Natural killer cell (primary cell): Measurements from ENCODE around the gene IMPG2. TPM values are rescaled to one million over a fixed set of nuclear protein-coding genes. Genes with fewer than 3 reads are reported as not detected.

ENCODE experiments used
- ATAC-seq, 3 donors: fragments of 150-1000 bp in 2 of 3; fragments of 200-7000 bp in 1 of 3; cut with Tn5 transposase; 1 replicate in 1 of 3; 2 replicates in 2 of 3; pipeline ENCODE4 v1.10.0; 2021; ENCODE audit warnings: mild to moderate bottlenecking in 2 of 3, moderate library complexity in 2 of 3
- DNase-seq, 2 donors: peaks; one replicate each; pipeline versions ENCODE4 v3.0.0 to v3.0.0-alpha.2; 2013 to 2021; ENCODE audit warnings: mixed read lengths in 1 of 2
- H3K27ac ChIP-seq: one replicate; pipeline ENCODE4 v1.5.1; 2013; ENCODE audit warnings: mild to moderate bottlenecking, low read length
- H3K27me3 ChIP-seq: one replicate; pipeline ENCODE4 v1.6.1; 2013; ENCODE audit warnings: low read length; ENCODE audit not compliant: control insufficient read depth, insufficient read depth
- H3K36me3 ChIP-seq: one replicate; pipeline ENCODE4 v1.6.1; 2013; ENCODE audit warnings: low read length; ENCODE audit not compliant: control insufficient read depth, insufficient read depth
- H3K4me1 ChIP-seq: one replicate; pipeline ENCODE4 v1.6.1; 2013; ENCODE audit warnings: low read length; ENCODE audit not compliant: control insufficient read depth, insufficient read depth
- H3K4me3 ChIP-seq: one replicate; pipeline ENCODE4 v1.5.1; 2013; ENCODE audit warnings: low read length
- H3K9me3 ChIP-seq: one replicate; pipeline ENCODE4 v1.6.1; 2013; ENCODE audit warnings: low read length; ENCODE audit not compliant: control insufficient read depth, insufficient read depth
- H3K27ac Mint-ChIP-seq, 2 donors: one replicate each; pipeline ENCODE4 v1.8.0; 2022; ENCODE audit warnings: mild to moderate bottlenecking in 2 of 2, mixed read lengths in 2 of 2, moderate library complexity in 1 of 2
- H3K27me3 Mint-ChIP-seq, 2 donors: one replicate each; pipeline ENCODE4 v1.8.0; 2022; ENCODE audit warnings: low read depth in 2 of 2, mixed read lengths in 2 of 2
- H3K36me3 Mint-ChIP-seq: one replicate; pipeline ENCODE4 v1.8.0; 2022; ENCODE audit warnings: mixed read lengths
- H3K4me1 Mint-ChIP-seq, 2 donors: one replicate each; pipeline ENCODE4 v1.8.0; 2022; ENCODE audit warnings: mixed read lengths in 2 of 2
- H3K4me3 Mint-ChIP-seq: one replicate; pipeline ENCODE4 v1.8.0; 2022; ENCODE audit warnings: mild to moderate bottlenecking, moderate library complexity, mixed read lengths
- H3K9me3 Mint-ChIP-seq, 2 donors: one replicate each; pipeline ENCODE4 v1.8.0; 2022; ENCODE audit warnings: mixed read lengths in 2 of 2
- WGBS: methylation state at CpG from one replicate; pipeline ENCODE4 v1.1.7; 2013; ENCODE audit warnings: missing lambda C conversion rate; ENCODE audit not compliant: insufficient coverage; 5-methylcytosine and 5-hydroxymethylcytosine counted together
- intact Hi-C: fragments of 100-400 bp; cut with micrococcal nuclease; formaldehyde crosslinking; loops from one replicate; pipeline ENCODE4 v1.14.2; 2022
- total RNA-seq, 4 donors: library from RNA; stranded (reverse); fragments of 120-200 nt in 1 of 4; gene quantifications; one replicate each; pipeline versions ENCODE4 v1.2.3 to v1.2.4, GENCODE V29; 2013 to 2022
- TF ChIP-seq, protein P1 (sequence below): fragments of 200-600 bp; IDR thresholded peaks from one replicate; pipeline ENCODE4 v1.8.0; 2022; ENCODE audit warnings: antibody characterized with exemption

Gene IMPG2
- total RNA-seq, 3 donors from 2014 or later (not counting 1 experiment from before 2014, with no cell fraction given), result 0.52 to 0.73 (median 0.72) TPM

DNA sequence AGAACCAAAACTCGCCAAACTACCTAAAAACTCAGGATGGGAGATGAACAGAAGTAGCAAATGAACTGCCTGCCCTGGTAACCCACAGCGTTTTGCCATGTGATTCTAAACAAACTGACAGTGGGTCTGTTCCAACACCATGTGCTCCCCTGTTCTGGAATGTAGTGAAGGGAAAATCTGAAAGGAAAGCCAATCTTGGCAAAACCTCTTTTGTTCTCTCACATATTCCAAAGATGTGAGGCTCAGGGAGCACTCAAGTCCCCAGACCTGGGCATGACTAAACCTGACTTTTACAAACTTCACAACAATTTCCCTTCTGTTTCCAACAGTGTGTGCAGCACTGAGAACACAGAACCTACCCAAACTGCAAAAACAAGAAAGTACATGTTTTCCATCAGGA lies 116.1 kb downstream of the IMPG2 start:
- intact Hi-C loops, result no loop called here
- TF ChIP-seq, protein P1, sequence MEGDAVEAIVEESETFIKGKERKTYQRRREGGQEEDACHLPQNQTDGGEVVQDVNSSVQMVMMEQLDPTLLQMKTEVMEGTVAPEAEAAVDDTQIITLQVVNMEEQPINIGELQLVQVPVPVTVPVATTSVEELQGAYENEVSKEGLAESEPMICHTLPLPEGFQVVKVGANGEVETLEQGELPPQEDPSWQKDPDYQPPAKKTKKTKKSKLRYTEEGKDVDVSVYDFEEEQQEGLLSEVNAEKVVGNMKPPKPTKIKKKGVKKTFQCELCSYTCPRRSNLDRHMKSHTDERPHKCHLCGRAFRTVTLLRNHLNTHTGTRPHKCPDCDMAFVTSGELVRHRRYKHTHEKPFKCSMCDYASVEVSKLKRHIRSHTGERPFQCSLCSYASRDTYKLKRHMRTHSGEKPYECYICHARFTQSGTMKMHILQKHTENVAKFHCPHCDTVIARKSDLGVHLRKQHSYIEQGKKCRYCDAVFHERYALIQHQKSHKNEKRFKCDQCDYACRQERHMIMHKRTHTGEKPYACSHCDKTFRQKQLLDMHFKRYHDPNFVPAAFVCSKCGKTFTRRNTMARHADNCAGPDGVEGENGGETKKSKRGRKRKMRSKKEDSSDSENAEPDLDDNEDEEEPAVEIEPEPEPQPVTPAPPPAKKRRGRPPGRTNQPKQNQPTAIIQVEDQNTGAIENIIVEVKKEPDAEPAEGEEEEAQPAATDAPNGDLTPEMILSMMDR, result no peak

DNA sequence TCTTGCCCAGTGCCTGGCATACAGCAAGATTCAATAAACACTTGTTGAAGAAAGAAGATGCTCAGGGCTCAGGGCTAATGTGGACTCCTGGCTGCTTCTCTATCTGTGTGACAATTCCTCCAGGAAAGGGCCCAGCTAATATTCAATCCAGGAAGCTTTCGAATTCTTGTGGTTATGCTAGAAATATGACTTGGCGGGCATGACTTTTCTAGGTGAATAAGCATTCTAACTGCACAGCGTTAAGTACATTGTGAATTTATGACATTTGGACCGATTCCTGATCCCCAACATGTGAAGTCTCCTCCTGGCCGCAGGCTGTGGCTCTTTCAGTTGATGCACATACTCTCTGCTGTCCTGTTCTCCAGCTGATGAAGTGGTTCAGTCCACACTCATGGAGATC lies 117.0 kb downstream of the IMPG2 start:
- H3K4me1 ChIP-seq, result no peaks in the 10 kb centered on the region
- no peaks in the 10 kb centered on the region for H3K36me3 ChIP-seq
- WGBS, result 46% methylated on average over 5 of the region's 5 CpGs
- intact Hi-C loops, result no loop called here
- no peak overlapping the region for H3K4me3 ChIP-seq
- DNase-seq (no peak), ATAC-seq (no peak)
- no peaks in the 10 kb centered on the region for H3K9me3 ChIP-seq
- no peaks in the 10 kb centered on the region for H3K27me3 ChIP-seq
- TF ChIP-seq, protein P1, result no peak
- Mint-ChIP-seq H3K4me1 (no peaks in the 10 kb centered on the region), H3K27me3 (peaks cover 2 to 29% of the 10 kb centered on the region in 2 donors), H3K9me3 (no peaks in the 10 kb centered on the region), H3K36me3 (no peaks in the 10 kb centered on the region), H3K27ac (no peak overlapping the region), H3K4me3 (no peak overlapping the region)
- no peak overlapping the region for H3K27ac ChIP-seq

More for the DNA sequence above, 116.1 kb downstream of the IMPG2 start:
- Mint-ChIP-seq H3K27me3 (peaks cover 5 to 29% of the 10 kb centered on the region in 2 donors), H3K4me1 (no peaks in the 10 kb centered on the region), H3K9me3 (no peaks in the 10 kb centered on the region), H3K27ac (no peak overlapping the region), H3K4me3 (no peak overlapping the region), H3K36me3 (no peaks in the 10 kb centered on the region)
- DNase-seq, result no peak
- no peaks in the 10 kb centered on the region for H3K36me3 ChIP-seq
- no peaks in the 10 kb centered on the region for H3K4me1 ChIP-seq
- no peaks in the 10 kb centered on the region for H3K9me3 ChIP-seq
- no peak for ATAC-seq
- H3K27me3 ChIP-seq, result no peaks in the 10 kb centered on the region
- WGBS, result 91% methylated on average over 1 of the region's 2 CpGs
- no peak overlapping the region for H3K27ac ChIP-seq
- H3K4me3 ChIP-seq, result no peak overlapping the region

DNA sequence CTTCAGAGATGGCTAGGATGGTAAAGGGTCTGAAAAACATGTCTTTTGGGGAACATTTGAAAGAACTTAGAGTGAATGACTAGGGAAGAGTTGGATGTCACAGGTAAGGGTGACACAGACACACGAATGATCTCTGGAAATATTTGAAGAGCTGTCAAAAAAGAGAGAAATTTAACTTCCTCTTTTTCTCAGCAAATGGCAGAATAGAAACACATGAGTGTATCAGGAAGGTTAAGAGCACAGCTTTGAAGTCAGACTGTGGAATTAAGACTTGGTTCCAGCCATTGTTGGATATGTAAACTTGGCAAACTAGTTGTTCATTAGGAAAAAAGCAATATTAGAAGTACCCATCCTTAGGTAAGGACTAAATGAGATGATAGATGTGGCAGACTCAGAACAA lies 117.7 kb downstream of the IMPG2 start:
- no peaks in the 10 kb centered on the region for H3K4me1 ChIP-seq
- H3K27me3 ChIP-seq, result no peaks in the 10 kb centered on the region
- no peak overlapping the region for H3K4me3 ChIP-seq
- no peak for DNase-seq
- Mint-ChIP-seq H3K4me1 (no peaks in the 10 kb centered on the region), H3K27ac (no peak overlapping the region), H3K36me3 (no peaks in the 10 kb centered on the region), H3K4me3 (no peak overlapping the region), H3K9me3 (no peaks in the 10 kb centered on the region), H3K27me3 (peaks cover 2 to 29% of the 10 kb centered on the region in 2 donors)
- no peaks in the 10 kb centered on the region for H3K9me3 ChIP-seq
- ATAC-seq, result no peak
- no peaks in the 10 kb centered on the region for H3K36me3 ChIP-seq
- intact Hi-C loops, result no loop called here
- TF ChIP-seq, protein P1, result no peak
- H3K27ac ChIP-seq, result no peak overlapping the region
- 0% methylated on average over 1 of the region's 1 CpG for WGBS

DNA sequence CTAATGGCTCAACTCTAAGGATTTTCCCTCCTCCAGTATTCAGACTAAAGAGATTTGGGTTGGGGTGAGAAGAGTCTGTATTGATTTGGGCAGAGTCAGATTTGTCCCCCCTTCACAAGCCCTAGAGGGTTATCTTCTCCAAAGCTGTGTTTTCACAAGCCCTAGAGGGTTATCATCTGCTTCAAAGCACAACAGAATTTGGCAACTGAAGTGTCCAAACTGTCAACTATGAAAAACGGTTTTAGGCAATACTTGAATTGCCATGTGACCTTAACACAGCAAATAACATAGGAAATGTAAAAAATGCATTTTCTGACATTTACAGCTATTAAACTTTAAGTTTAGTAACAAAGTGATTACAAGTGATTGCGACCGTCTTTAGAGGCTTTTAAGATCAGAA lies 119.9 kb downstream of the IMPG2 start:
- Mint-ChIP-seq H3K4me3 (no peak overlapping the region), H3K27me3 (peaks cover 0 to 29% of the 10 kb centered on the region in 2 donors), H3K9me3 (no peaks in the 10 kb centered on the region), H3K4me1 (no peaks in the 10 kb centered on the region), H3K36me3 (no peaks in the 10 kb centered on the region), H3K27ac (no peak overlapping the region)
- ATAC-seq (no peak), DNase-seq (no peak)
- Histone ChIP-seq H3K36me3 (no peaks in the 10 kb centered on the region), H3K9me3 (no peaks in the 10 kb centered on the region), H3K27ac (no peak overlapping the region), H3K4me3 (no peak overlapping the region), H3K27me3 (no peaks in the 10 kb centered on the region), H3K4me1 (no peaks in the 10 kb centered on the region)
- TF ChIP-seq, protein P1, result no peak
- intact Hi-C loops, result no loop called here
- WGBS, result 83% methylated on average over 2 of the region's 3 CpGs
